GM21619 (cell line): Measurements from ENCODE around the gene TUBB6.

ENCODE experiments used
- ATAC-seq: cut with Tn5 transposase; IDR thresholded peaks from one replicate; pipeline ENCODE4 v1.9.1; 2021; ENCODE audit not compliant: unreplicated experiment

The TUBB6 gene

GRCh38 chr18:12335503-12335902 lies 27.5 kb downstream of the TUBB6 start:
- ATAC-seq: no peak

DNA sequence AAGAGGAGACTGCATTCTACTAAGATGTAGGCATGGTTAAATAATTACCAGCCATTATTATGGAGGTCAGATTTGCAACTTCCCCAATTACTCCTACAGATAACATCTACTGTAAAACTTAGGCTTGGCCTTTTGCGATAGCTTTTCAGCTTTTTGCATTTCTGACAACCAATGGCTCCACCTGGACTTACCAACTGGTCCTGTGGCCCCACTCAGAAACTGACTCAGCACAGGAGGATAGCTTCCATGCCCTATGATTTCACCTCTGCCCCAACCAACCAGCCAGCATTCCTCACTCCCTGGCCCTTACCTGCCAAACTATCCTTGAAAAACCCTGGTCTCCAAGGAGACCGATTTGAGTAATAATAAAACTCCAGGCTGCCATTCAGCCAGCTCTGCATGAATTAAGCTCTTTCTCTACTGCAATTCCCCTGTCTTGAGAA lies 28.2 kb downstream of the TUBB6 start:
- ATAC-seq: no peak

- no peak for ATAC-seq
Observed at GRCh38 chr18:12336887-12337286, 28.8 kb downstream of the TUBB6 start.

DNA sequence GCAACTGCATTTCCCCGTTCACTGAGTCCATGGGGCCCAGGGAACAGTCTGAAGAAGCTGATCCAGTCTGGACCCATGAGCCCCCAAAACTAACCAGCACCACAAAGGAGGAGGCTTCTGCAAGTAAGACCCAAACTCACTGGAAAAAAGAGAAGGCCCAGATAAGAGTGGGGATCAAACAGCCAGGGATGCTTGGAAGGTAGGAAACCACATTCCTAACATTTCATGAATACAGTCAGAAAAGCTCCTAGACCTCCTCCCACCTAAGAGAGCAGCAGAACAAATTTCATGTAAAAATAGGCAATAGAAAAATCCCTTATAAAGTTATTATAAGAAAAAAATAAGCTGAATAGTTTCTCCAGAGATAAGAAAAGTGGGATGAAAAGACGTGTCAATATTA lies 30.3 kb downstream of the TUBB6 start:
- ATAC-seq: no peak

GRCh38 chr18:12340945-12341660 lies 33.1 kb downstream of the TUBB6 start:
- ATAC-seq: no peak

GRCh38 chr18:12342661-12343060 lies 34.6 kb downstream of the TUBB6 start:
- no peak for ATAC-seq

- no peak for ATAC-seq
Observed at GRCh38 chr18:12345491-12346239, 37.6 kb downstream of the TUBB6 start.

GRCh38 chr18:12346240-12346565 lies 38.2 kb downstream of the TUBB6 start:
- ATAC-seq: no peak

DNA sequence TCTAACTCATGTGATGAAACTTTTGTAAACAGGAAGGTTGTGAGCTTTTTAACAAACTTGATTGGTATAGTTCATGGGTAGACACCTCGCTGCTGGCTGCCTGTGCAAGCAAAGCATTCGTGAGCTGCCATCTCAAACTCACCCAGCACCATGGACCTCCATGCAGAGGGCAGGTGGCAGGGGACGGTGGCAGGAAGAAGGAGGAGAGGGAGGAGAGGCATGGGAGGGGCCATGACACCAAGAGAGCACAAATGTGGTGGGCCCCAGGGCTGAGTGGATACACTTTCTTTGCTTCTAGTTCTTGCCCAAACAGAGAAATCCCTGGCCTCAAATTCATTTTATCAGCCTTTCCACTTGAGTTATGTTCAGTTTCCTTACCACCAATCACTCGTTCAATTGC lies 39.9 kb downstream of the TUBB6 start:
- no peak for ATAC-seq

- ATAC-seq: no peak
Observed at GRCh38 chr18:12352188-12352587, 44.1 kb downstream of the TUBB6 start.

GRCh38 chr18:12359515-12359927 lies 51.5 kb downstream of the TUBB6 start:
- no peak for ATAC-seq

- no peak for ATAC-seq
Observed at GRCh38 chr18:12361770-12362378, 53.8 kb downstream of the TUBB6 start.

- no peak for ATAC-seq
Observed at GRCh38 chr18:12362473-12363174, 54.6 kb downstream of the TUBB6 start.

- no peak for ATAC-seq
Observed at GRCh38 chr18:12366379-12366778, 58.3 kb downstream of the TUBB6 start.

DNA sequence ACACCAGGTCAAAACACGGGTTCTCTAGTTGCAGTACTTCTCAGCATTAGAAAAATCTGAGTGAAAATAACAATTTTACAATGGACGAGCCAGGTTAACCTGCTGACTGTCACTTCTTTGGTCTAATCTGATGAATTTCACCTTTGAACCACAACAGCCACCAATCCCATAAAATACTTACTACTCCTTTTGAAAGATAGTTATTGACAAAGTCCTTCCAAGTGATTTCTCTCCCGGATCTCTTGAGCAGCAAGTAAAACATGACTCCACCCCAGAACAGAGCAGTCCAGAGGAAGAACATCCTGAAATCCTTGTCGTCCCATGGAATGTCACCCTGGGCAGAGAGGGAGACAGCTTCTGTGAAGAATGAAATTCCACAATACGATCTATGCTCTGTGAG lies 58.7 kb downstream of the TUBB6 start:
- no peak for ATAC-seq

GRCh38 chr18:12369211-12369610 lies 61.2 kb downstream of the TUBB6 start:
- ATAC-seq: no peak

- ATAC-seq: no peak
Observed at GRCh38 chr18:12371590-12371989, 63.5 kb downstream of the TUBB6 start.

GRCh38 chr18:12372406-12372805 lies 64.4 kb downstream of the TUBB6 start:
- no peak for ATAC-seq

DNA sequence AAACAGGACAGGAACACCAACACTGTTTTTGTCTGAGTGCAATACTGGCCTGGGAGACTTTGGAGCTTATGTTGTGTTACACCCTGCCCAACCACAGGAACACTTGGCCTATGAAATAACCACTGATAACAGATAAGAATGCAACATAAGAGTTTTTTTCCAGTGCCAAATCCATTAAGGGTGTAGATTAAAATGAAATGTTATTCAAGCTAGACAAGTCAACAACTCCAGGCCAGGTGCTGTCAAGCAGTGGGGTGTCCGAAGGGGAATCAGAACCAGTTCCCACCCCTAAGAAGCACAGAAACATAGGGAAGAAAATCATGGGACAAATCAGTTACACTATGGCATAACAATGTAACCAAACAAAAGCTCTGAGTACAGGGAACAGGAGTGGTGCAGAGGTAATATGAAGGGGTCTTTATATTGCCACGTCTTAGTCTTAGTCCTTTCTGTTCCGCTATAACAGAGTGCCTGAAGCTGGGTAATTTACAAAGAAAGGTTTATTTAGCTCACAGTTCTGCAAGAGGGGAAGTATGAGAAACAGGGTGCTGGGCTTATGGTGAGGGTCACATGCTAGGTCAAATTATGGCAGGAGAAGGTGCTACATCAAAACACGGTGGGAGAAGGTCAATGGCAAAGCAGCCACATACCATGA lies 65.2 kb downstream of the TUBB6 start:
- no peak for ATAC-seq

GRCh38 chr18:12373771-12374116 lies 65.7 kb downstream of the TUBB6 start:
- ATAC-seq: no peak

GRCh38 chr18:12374401-12374800 lies 66.4 kb downstream of the TUBB6 start:
- no peak for ATAC-seq
